GM20000 (cell line): ENCODE measurements around the gene STIM2.

Source experiments
- DNase-seq: peaks from one replicate; pipeline ENCODE4 v3.0.0; 2012; ENCODE audit warnings: low spot score
- CTCF ChIP-seq: IDR thresholded peaks from 2 replicates; pipeline ENCODE4 v1.5.1; 2012; ENCODE audit warnings: mild to moderate bottlenecking, control low read depth; ENCODE audit errors: extremely low read depth, missing control alignments

Gene STIM2

GRCh38 chr4:26862381-26862915, 1.8 kb downstream of the STIM2 start:
- TF ChIP-seq CTCF, result no peak
- no peak for DNase-seq

GRCh38 chr4:26863512-26863911, 2.9 kb downstream of the STIM2 start:
- DNase-seq, result no peak
- TF ChIP-seq CTCF, result no peak

GRCh38 chr4:26864899-26865298, 4.3 kb downstream of the STIM2 start:
- no peak for DNase-seq
- TF ChIP-seq CTCF, result no peak

GRCh38 chr4:26866203-26866602, 5.6 kb downstream of the STIM2 start:
- no peak for DNase-seq
- no peak for TF ChIP-seq CTCF

GRCh38 chr4:26866781-26867180, 6.1 kb downstream of the STIM2 start:
- no peak for DNase-seq
- TF ChIP-seq CTCF, result no peak

GRCh38 chr4:26867914-26868684, 7.5 kb downstream of the STIM2 start:
- TF ChIP-seq CTCF, result no peak
- no peak for DNase-seq

- no peak for DNase-seq
- no peak for TF ChIP-seq CTCF
Measured at GRCh38 chr4:26870576-26871262, 10.1 kb downstream of the STIM2 start.
